GM18505 (cell line): ENCODE measurements around the gene MORC4.

Experiments
- ATAC-seq: cut with Tn5 transposase; IDR thresholded peaks from one replicate; pipeline ENCODE4 v1.9.1; 2021; ENCODE audit not compliant: unreplicated experiment
- POLR2A ChIP-seq: IDR thresholded peaks from 4 replicates; pipeline ENCODE4 v1.6.1; 2011; ENCODE audit warnings: borderline replicate concordance; ENCODE audit not compliant: insufficient read depth, insufficient read length; ENCODE audit errors: extremely low read depth

Gene MORC4

GRCh38 chrX:107000013-107000515, at the start of gene MORC4:
TSS of gene MORC4 (minus strand) at chrX:107000212. CDS start at chrX:106999969, 243 bp downstream.
- no peak for TF ChIP-seq POLR2A
- ATAC-seq: peak; percentile 69

GRCh38 chrX:107047622-107048021, 47.6 kb upstream of the MORC4 start:
- no peak for TF ChIP-seq POLR2A
- ATAC-seq: no peak

DNA sequence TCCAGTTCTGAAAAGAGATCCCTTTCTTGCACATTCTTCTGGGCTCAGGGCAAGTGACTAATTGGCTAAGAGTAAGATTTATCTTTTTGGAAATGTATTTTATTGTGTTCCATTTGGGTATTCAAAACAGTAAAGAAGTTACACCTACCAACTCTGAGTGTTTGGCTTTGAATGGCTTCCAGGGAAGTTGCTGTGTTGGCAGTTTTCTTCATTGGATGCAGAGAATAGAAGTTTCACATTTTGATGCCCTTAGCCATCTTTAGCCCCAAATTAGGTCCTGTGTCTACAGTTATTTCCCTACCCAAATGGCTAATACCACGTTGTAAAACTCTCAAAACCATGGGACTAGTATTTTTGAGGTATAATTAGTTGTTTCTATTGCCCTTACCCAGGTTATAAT, 29.7 kb upstream of the MORC4 start:
- no peak for TF ChIP-seq POLR2A
- ATAC-seq: no peak

- no peak for ATAC-seq
- no peak for TF ChIP-seq POLR2A
Measured at GRCh38 chrX:107025545-107025944, 25.5 kb upstream of the MORC4 start.

DNA sequence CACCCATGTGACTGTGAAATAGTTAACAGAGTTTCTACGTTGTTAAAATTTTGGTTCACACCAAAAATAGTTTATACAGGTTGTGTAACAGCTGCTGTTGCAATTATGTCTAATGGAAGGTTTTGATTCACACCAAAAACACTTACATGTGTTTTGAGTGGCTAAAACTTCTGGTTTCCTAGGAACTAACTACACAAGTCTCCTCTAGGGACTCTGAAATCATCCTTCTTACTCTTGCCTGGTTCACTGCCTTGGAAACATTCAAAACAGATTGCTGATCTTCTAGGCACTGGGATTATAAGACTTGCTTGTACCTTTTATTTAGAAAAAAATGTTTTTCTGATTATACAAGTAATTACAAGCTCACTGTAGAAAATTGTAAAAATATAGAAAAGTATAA, 14.9 kb upstream of the MORC4 start:
- ATAC-seq: no peak

DNA sequence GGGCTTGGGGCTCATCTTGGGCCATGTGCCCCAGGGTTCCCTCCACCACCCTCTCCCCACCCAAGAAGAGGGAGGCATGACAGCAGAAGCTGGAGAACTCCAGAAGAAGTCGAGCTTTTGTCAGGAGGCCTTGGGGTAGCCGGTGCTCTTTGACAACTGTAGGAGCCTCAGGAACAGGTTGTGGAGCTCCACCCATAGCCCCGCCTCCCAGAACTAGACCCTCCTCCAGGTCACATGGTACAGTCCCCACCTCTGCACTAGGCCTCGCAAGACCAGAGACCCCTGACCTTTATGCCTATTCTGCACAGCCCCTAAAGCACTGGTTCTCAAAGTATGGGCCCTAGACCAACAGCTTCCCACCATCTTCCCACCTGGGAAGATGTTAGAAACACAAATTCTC, 8.0 kb upstream of the MORC4 start:
- no peak for ATAC-seq
- no peak for TF ChIP-seq POLR2A

More for the DNA sequence above, 14.9 kb upstream of the MORC4 start:
- TF ChIP-seq POLR2A: no peak

DNA sequence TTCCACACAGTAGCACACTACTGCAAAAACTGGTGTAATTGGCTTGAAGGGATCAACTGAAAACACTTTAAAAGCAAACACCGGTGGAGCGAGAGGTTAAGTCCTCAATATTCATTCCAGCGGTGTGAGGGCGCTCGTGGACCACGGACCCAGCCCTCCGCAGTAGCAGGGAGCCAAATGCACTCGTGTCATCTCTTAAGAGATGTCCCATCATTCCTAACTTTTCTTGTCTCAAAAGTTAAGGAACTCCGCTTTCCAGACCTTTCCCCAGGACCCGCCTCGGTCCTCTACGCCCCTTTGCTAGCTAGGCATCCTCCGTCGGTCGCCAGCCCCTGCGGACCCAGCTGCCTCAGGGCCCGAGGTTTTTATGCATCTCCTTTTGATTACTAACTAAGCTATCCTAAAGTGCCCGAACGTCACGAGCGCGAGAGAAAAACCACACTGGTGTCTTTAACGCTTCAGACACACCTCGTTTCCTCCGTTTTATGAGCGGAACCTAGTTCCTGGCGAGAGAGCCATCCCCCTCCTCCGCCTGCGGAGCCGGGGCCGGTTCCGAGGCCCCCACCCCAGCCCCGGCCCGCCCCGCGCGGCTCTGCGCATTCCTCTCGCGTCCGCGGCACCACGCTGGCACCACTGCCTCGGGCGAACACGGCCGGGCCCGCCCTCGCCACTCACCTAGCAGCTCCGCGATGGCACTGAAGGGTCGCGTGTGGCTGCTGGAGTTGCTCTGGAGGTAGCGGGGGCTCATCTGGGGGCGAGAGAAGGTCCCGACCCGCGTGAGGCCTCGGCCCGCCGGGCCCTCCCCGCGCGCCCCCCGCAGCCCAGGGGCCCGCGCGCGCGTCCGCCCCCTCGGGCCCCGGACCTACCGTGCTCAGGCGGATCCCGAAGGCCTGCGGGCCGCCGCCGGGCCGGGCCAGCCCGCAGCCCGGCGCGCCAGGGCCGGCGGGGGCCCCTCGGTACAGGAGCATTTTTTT, 723 bp downstream of the MORC4 start:
- TF ChIP-seq POLR2A: no peak
- peak; percentile 47 for ATAC-seq

DNA sequence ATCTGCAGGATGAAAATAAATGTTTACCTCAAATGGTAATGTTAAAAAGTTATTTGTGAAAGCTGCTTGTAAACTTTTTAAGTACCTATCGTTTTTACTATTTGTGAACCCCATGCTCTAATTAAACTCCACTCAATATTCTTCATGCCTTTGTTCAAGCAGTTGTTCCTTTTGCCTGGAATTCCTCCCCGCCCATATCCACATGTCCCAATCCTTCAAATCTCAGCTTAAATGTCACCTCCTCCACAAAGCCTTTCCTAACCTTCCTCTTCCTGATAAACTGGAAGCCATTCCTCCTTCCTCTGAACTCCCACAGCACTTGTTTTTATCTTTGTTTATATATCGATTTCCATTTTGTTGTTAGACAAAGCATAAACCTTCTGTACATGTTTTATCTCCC, 2.4 kb downstream of the MORC4 start:
- no peak for TF ChIP-seq POLR2A
- no peak for ATAC-seq

GRCh38 chrX:106995678-106996077, 4.3 kb downstream of the MORC4 start:
- ATAC-seq: no peak
- TF ChIP-seq POLR2A: no peak

DNA sequence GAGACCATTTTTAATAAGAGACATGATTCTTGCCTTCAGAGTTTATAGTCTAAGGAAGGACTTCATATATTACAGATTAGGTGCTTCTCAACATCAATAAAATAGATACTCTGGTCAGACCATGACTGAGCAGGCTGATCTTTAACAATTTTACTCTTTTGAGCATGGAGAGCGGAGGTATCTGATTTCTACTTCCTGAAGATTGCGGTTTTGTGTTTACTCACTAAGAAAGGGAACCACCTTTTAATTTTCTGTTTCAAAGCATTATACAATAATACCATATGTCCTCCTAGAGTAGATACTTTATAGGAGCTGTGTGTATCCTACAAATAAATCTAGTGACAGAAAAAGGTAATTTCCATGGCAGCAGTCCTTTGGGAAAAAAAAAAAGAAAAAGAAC, 12.5 kb downstream of the MORC4 start:
- TF ChIP-seq POLR2A: no peak
- no peak for ATAC-seq

DNA sequence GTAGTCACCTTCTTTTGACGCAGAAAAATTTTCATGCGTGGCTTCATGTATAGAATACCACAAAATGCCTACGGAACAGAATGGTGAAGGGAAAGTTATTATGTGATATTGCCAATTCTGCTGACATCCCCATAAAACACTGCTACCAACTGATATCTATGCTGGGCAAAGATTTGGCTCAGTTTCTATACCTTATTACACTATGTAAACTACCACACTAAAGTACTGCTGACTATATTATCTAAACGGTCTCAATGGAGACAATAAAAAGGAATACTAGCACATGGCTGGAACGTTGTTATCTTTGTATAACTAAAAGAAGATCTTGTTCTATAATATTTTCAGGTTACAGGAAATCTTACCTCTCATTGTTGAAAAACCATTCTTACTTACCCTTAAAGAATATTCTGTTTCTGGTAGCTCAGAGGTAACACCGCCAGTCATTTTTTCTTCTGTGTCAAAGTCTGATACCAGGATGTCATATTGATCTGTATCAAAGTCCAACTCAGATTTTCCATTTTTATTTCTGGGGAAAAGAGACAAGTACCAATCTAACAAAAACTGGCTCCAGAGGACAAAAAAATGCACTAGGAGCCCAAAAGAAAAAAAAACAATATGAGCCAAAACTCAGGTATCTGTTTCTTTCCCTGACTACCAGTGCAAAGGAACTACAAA, 18.9 kb downstream of the MORC4 start:
- no peak for TF ChIP-seq POLR2A
- ATAC-seq: no peak

DNA sequence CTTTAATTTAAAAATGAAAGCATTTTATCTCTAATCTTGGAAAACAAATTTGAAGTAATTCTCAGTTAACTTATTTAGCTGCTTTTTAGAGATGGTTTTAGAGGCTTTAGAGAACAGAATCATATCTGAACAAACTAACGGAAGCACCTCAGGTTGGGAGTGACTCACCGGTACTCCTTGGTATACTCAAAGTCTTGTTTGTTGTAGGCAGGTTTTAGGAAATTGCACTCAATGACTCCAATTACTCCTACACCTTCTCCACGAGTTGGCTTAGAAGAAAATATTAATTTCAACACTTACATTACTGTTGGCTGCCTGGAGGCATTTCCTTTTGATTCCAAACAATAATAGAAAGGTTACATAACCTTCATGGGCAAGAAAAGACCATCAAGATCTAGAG, 23.6 kb downstream of the MORC4 start:
- no peak for ATAC-seq

DNA sequence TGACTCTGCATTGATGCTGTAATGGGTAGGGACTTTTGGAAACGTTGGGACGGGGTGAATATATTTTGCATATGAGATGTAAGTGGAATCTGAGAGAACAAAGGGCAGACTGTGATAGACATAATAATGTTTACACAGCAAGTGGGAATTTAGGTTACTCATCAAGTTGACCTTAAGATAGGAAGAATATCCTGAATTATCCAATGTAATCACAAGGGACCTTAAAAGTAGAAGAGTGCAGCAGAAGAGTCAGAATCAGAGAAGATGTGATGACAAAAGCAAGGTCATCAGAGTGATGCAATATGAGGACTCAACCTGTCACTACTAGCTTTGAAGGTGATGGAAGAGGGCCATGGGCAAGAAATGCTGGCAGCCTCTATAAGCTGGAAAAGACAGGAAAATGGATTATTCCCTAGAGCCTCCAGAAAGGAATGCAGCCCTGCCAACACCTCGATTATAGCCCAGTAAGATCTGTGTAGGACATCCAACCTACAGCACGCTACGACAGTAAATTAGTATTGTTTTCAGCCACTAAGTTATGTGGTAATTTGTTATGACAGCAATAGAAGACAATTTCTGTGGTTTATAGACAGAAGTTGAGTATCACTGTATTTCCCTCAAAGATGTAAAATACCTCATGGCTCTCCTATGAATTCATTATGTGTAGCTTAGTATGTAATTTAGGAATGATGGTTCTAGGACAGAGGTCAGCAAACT, 26.4 kb downstream of the MORC4 start:
- TF ChIP-seq POLR2A: no peak
- no peak for ATAC-seq

More for the DNA sequence above, 23.6 kb downstream of the MORC4 start:
- TF ChIP-seq POLR2A: no peak
